Left ventricle myocardium inferior (tissue), 1 donor: ENCODE measurements around the gene TRPV3. TPM values are rescaled to one million over a fixed set of nuclear protein-coding genes. Genes with fewer than 3 reads are reported as not detected.
"Not testable (repeated sequence)": the region's sequence is repeated elsewhere in the genome, so short reads cannot be mapped to it uniquely, and the experiment has no call there.

Experiments
- DNase-seq: peaks from one replicate; pipeline ENCODE4 v3.0.0-alpha.2; 2020
- H3K27ac ChIP-seq: fragments of 200-600 bp; replicated peaks from 2 replicates; pipeline ENCODE4 v1.8.0; 2021
- H3K27me3 ChIP-seq: fragments of 200-600 bp; 2 replicates; pipeline ENCODE4 v1.8.0; 2021; ENCODE audit warnings: low read depth
- H3K36me3 ChIP-seq: fragments of 200-600 bp; 2 replicates; pipeline ENCODE4 v1.8.0; 2021
- H3K4me1 ChIP-seq: fragments of 200-600 bp; 2 replicates; pipeline ENCODE4 v1.8.0; 2021
- H3K4me3 ChIP-seq: fragments of 200-600 bp; 2 replicates; pipeline ENCODE4 v1.8.0; 2021; ENCODE audit warnings: mild to moderate bottlenecking, moderate library complexity
- H3K9me3 ChIP-seq: fragments of 200-600 bp; replicated peaks from 2 replicates; pipeline ENCODE4 v1.8.0; 2021
- intact Hi-C: fragments of 100-400 bp; cut with micrococcal nuclease; formaldehyde crosslinking; loops from one replicate; pipeline ENCODE4 v1.11.0; 2022
- total RNA-seq: library from RNA; stranded (reverse); fragmentation: NEBNext Ultra II Directional; extraction: Animal tissue kit (Norgen Biotek cat#: 25700); gene quantifications from one replicate; pipeline ENCODE4 v1.2.1, GENCODE V29; 2021
- TF ChIP-seq, protein P1 (sequence below): fragments of 200-600 bp; IDR thresholded peaks from 2 replicates; pipeline ENCODE4 v1.8.0; 2021; ENCODE audit warnings: antibody characterized with exemption, mild to moderate bottlenecking, borderline replicate concordance
- donor health status: DM: no; HTN: yes; CAD: no; lungs with severe emphysema.

The TRPV3 gene
- total RNA-seq, 1 donor from 2014 or later: 1.0 TPM

- intact Hi-C loops: no loop called here
- H3K27me3 ChIP-seq: no peaks in the 10 kb centered on the region
- TF ChIP-seq, protein P1, sequence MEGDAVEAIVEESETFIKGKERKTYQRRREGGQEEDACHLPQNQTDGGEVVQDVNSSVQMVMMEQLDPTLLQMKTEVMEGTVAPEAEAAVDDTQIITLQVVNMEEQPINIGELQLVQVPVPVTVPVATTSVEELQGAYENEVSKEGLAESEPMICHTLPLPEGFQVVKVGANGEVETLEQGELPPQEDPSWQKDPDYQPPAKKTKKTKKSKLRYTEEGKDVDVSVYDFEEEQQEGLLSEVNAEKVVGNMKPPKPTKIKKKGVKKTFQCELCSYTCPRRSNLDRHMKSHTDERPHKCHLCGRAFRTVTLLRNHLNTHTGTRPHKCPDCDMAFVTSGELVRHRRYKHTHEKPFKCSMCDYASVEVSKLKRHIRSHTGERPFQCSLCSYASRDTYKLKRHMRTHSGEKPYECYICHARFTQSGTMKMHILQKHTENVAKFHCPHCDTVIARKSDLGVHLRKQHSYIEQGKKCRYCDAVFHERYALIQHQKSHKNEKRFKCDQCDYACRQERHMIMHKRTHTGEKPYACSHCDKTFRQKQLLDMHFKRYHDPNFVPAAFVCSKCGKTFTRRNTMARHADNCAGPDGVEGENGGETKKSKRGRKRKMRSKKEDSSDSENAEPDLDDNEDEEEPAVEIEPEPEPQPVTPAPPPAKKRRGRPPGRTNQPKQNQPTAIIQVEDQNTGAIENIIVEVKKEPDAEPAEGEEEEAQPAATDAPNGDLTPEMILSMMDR: no peak
- H3K9me3 ChIP-seq: no peaks in the 10 kb centered on the region
- H3K36me3 ChIP-seq: no peaks in the 10 kb centered on the region
- H3K27ac ChIP-seq: no peak overlapping the region
- no peak overlapping the region for H3K4me3 ChIP-seq
- DNase-seq: no peak
- peaks cover 33% of the 10 kb centered on the region for H3K4me1 ChIP-seq
Measured at GRCh38 chr17:3526491-3526890, 31.1 kb downstream of the TRPV3 start.

GRCh38 chr17:3524024-3524423 is 33.6 kb downstream of the TRPV3 start:
- Histone ChIP-seq H3K9me3 (no peaks in the 10 kb centered on the region), H3K27me3 (no peaks in the 10 kb centered on the region), H3K4me1 (peaks cover 8% of the 10 kb centered on the region), H3K36me3 (no peaks in the 10 kb centered on the region), H3K4me3 (no peak overlapping the region), H3K27ac (no peak overlapping the region)
- no peak for DNase-seq
- TF ChIP-seq, protein P1: no peak
- intact Hi-C loops: no loop called here

GRCh38 chr17:3519472-3519871 is 38.1 kb downstream of the TRPV3 start:
- H3K4me1 ChIP-seq, intact Hi-C loops, H3K27me3 ChIP-seq, DNase-seq, H3K4me3 ChIP-seq, H3K36me3 ChIP-seq, H3K27ac ChIP-seq, H3K9me3 ChIP-seq: not testable (repeated sequence)

GRCh38 chr17:3514873-3515272 is 42.7 kb downstream of the TRPV3 start:
- Histone ChIP-seq H3K27me3 (no peaks in the 10 kb centered on the region), H3K4me1 (peaks cover 40% of the 10 kb centered on the region), H3K36me3 (peaks cover 8% of the 10 kb centered on the region), H3K9me3 (no peaks in the 10 kb centered on the region), H3K27ac (peak overlapping the region; percentile 97), H3K4me3 (no peak overlapping the region)
- intact Hi-C loops: no loop called here
- DNase-seq: no peak
- TF ChIP-seq, protein P1: no peak

GRCh38 chr17:3514167-3514566 is 43.4 kb downstream of the TRPV3 start:
- Histone ChIP-seq H3K4me1 (peaks cover 40% of the 10 kb centered on the region), H3K27ac (peak overlapping the region; percentile 97)
- H3K36me3 ChIP-seq, intact Hi-C loops, H3K9me3 ChIP-seq, DNase-seq, H3K27me3 ChIP-seq, H3K4me3 ChIP-seq: not testable (repeated sequence)

GRCh38 chr17:3513305-3514035 is 44.1 kb downstream of the TRPV3 start:
- intact Hi-C loops: no loop called here
- TF ChIP-seq, protein P1: no peak
- H3K4me3 ChIP-seq: peak overlapping the region; percentile 48

More at GRCh38 chr17:3513305-3514035, 44.1 kb downstream of the TRPV3 start:
- H3K4me1 ChIP-seq: peaks cover 40% of the 10 kb centered on the region
- H3K36me3 ChIP-seq: peaks cover 6% of the 10 kb centered on the region
- H3K9me3 ChIP-seq: no peaks in the 10 kb centered on the region
- DNase-seq: no peak
- H3K27me3 ChIP-seq: no peaks in the 10 kb centered on the region
- peak overlapping the region; percentile 97 for H3K27ac ChIP-seq
